NCI-H128 (cell line): ENCODE data around the gene PGP.
"Not testable (repeated sequence)": the region's sequence is repeated elsewhere in the genome, so short reads cannot be mapped to it uniquely, and the experiment has no call there.

Experiments
- DNase-seq: peaks from one replicate; lab custom pipeline; 2025; ENCODE audit not compliant: unreplicated experiment; lab: John Stamatoyannopoulos, UW

Gene PGP

DNA sequence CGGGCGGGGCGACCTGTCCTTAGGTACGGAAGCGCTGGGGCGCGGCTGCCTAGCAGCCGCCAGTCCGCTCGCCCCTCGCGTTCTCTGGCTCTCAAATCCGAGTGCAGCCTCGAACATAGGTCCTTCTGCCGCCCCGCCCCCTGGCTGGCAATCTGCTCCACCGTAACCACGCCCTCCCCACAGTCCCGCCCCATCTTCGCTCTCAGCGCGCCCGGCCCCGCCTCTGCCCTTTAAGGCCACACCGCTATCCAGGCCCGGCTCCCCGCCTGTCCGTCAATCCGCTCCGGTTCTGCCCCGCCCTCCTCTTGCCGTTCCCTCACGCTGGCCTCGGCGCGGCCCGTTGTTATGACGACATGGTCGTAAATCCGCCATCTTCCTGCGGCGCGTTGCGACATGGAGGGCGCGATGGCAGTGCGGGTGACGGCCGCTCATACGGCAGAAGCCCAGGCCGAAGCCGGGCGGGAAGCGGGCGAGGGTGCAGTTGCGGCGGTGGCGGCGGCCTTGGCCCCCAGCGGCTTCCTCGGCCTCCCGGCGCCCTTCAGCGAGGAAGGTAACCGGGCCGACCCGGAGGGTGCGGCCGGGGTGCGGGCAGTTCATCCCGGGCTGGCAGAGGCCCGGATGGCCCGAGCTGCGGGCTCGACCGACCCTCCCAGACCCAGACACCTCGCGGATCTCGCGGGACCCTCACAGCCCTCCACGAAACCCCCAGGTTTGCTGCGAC lies 8.7 kb upstream of the PGP start, which contains the start of gene E4F1:
Gene E4F1, plus strand, starts transcription at position 371 of the 721 bp plus-strand sequence. Its CDS starts 23 bp downstream, at position 394.
- peak; percentile 90 for DNase-seq

- no peak for DNase-seq
Observed at GRCh38 chr16:2216330-2216729, 1.7 kb upstream of the PGP start.

GRCh38 chr16:2213817-2214718 lies 572 bp downstream of the PGP start:
- no peak for DNase-seq

GRCh38 chr16:2212362-2213324 lies 2.0 kb downstream of the PGP start:
- DNase-seq, result no peak

DNA sequence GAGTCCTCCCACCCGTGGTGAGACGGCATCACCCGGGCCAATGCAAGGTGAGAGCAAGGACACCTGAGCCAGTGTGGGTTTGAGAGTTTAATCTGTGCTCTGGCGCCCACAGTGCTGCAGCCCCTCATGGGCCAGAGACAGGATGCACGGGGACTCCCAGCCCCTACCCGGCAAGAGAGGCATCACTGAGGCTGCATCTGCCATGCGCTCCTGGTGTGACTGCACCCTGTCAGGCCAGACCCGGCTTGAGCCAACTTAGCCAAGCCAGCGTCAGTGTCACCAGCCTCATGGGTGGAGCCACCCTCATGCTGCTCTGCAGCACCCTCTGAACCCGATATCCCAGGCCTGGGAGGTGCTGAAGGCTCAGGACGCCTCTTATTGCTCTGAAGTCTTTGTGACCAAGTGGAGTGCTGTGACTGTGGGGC lies 2.7 kb downstream of the PGP start:
- no peak for DNase-seq

DNA sequence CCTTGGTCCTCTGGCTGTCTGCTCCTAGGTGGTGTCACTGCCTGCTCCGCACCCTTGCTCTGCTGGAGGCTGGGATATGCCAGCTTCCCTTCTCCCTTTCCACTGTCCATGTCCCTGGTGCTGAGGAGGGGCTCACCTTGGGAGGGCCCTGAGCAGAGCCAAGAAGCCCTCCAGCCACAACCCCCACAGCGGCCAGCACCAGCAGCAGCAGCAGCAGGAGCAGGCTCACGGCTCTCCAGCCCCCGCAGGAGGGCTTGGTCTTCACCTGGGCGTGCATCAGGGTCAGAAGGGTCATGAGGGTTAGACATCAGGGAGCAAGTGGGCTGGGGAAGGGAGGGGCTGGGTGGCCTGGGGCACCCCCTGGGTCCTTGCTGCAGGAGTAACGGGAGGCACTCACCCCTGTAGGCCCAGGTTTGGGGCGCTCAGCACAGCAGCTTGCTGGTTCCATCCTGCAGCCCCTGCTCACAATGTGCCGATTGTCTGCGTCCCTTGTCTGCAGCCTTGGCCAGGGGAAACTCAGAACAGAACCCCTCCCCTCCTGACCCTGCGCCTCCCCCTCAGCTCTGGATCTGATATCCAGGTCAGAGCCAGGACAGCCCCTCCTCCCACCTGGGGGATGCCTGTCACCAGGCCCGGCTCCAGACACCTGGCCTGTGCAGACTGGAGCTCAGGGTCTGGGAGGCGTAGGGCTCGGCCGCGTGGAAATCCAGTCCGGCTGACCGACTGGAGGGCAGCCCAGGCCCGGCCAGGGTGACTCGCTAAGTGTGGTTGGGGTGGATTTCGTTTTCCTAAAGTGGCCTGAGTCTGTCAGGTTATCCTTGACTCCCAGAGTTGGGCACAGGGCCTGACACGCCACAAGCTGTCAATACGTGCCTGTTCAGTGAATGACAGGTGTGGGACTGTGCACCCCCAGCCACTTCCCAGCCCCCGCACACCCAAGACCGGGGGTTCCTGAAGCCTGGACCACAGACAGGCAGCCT lies 4.0 kb downstream of the PGP start, which contains the start of gene BRICD5:
Gene BRICD5, minus strand, starts transcription at position 478 of the 980 bp plus-strand sequence. Its CDS starts 30 bp downstream, at position 448.
- no peak for DNase-seq

DNA sequence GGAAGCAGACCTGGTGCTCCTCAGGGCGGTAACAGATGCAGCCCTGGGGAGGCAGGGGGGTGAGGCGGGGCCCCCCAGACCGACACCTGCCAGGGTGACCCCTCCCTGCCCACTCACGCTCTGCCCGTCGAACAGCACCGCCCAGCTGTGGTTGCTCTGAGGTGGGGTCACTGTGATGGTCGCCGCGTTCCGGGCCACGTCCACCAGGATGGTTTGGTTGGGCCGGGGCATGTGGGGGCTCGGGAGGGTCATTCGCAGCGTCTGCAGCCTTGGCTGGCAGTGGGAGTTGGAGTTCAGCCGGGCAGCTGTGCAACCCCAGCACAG lies 4.7 kb downstream of the PGP start:
- no peak for DNase-seq

GRCh38 chr16:2209258-2210008 lies 5.2 kb downstream of the PGP start:
- DNase-seq, result no peak

DNA sequence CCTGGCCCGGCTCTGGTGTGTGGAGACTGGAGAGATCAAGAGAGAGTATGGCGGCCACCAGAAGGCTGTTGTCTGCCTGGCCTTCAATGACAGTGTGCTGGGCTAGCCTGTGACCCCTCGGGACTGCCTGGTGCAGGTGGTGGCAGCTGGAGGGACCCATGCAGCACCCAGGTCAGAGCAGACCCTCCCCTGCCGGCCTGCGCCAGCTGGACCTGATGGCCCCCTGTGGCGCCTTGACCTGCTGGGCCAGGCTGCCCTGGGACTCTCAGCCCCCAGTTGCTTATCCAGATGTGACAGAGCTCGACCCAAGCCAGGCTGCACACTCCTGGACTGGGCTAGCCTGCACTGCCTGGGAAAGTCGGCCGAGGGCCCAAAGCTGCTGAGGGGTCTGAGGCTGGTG lies 5.9 kb downstream of the PGP start:
- no peak for DNase-seq

DNA sequence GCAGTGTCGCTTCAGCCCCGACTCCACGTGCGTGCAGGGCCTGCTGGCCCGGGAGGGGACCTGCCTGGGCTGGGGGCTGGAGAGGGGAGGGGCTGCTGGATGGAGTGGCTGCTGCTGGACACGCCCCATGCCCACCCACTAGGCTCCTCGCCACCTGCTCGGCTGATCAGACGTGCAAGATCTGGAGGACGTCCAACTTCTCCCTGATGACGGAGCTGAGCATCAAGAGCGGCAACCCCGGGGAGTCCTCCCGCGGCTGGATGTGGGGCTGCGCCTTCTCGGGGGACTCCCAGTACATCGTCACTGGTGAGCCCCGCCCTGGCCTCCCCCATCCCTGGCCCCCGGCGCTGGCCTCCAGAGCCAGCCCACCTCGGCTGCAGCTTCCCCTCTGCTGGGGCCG lies 6.3 kb downstream of the PGP start:
- DNase-seq, result no peak

- no peak for DNase-seq
Observed at GRCh38 chr16:2207872-2208271, 6.8 kb downstream of the PGP start.

DNA sequence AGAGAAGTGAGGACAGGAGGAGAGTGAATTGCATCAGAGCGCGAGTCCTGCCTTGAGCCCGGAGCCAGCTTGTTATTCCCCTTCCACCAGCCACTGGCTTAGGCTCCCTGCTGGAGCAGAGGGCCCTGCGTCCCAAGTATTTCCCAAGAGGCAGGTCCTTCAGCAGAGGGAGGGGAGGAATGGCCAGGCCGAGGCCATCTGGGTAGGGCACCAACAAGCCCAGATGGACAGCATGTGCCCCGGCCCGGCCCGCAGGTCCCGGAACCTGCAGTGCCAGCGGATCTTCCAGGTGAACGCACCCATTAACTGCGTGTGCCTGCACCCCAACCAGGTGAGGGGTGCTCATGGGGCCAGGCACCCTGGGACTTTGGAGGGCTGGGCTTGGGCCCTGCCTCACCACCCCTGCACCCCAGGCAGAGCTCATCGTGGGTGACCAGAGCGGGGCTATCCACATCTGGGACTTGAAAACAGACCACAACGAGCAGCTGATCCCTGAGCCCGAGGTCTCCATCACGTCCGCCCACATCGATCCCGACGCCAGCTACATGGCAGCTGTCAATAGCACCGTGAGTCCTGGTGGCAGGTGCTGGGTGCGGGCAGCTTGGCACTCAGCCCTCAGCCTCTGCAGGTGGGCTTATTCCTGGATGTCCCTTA lies 7.7 kb downstream of the PGP start:
- no peak for DNase-seq

DNA sequence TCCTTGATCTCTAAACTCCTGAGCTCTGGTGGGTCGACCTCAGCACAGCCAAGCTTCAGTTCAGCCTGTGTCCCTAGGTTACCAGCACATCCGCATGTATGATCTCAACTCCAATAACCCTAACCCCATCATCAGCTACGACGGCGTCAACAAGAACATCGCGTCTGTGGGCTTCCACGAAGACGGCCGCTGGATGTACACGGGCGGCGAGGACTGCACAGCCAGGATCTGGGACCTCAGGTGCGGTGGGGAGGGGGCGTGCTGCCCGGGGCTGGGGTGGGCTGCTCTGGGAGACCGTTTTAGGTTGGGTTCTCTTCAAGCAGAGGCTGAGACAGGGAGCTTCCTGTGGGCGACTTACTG lies 8.2 kb downstream of the PGP start:
- DNase-seq, result no peak

- DNase-seq, result no peak
Observed at GRCh38 chr16:2205967-2206313, 8.7 kb downstream of the PGP start.

DNA sequence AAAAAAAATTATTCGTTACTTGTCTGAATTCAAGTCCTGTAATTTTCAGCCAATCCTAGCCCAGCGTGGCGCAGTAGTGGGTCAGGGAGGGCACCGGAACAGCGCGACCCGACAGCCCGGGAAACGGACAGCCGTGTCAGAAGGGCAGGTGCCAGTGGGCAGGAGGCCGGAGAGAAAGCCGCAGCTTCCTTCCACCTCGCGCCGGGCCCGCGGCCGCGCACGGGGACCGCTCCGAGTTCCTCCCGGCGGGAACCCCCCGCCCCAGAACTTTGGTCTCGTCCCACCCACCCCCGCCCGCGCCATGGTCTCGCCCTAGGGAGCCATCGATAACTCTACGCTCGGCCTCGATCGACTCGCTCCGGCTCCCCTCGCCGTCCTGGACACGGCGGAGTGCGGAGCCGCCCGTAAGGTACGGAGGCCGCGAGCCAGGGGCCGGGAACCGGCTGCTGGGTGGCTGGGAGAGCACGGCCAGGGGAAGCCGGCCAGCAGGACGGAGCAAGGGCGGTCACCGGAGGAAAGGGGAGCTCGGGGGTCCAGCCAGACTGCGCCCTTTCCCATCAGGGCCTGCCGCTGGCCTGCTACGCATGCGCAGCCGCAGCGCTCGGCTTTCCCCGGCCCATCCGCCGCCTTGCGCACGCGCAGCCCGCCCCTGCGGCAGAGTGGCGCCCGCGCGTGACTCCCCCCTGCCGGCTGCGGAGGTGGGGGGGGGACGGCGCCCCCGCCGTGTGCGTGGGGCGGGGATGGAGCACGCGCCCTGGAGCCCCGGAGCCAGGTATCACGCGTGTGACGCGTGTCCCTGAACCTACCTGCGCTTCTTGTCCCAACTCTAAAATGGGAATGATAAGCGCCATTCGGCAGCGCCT lies 9.3 kb downstream of the PGP start, which contains the start of gene MLST8:
Gene MLST8, plus strand, starts transcription at position 351 of the 863 bp plus-strand sequence. CDS start 632 bp downstream, outside the sequence.
- DNase-seq, result peak; percentile 64

DNA sequence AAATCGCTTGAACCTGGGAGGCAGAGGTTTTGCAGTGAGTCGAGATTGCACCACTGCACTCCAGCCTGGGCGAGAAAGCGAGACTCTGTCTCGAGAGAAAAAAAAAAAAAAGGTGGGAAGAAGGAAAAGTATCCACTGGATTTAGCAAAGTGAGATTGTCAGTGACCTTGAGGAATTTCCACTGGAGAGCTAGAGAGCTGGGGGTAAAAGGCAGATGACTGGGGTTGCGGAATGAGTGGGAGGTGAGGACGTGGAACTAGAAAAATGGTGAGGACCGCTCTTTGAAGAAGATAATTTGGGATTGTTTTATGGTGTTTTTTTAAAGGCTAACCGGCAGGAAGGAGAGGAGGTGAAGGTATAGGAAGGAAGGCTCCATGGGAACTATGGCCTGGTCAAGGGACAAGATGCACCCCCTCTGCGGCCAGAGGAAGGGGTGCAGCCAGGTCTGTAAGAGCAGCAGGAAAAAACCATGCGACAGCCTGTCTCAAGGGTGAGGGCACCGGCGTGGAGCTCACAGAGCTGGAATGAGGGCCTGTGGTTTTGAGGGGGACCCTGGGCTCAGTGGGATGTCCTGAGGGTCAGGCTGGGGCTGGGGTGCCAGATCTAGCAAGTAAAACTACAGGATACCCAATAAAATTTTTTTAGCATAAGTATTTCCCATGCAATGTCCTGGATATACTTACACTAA lies 10.1 kb downstream of the PGP start:
- DNase-seq, result no peak

DNA sequence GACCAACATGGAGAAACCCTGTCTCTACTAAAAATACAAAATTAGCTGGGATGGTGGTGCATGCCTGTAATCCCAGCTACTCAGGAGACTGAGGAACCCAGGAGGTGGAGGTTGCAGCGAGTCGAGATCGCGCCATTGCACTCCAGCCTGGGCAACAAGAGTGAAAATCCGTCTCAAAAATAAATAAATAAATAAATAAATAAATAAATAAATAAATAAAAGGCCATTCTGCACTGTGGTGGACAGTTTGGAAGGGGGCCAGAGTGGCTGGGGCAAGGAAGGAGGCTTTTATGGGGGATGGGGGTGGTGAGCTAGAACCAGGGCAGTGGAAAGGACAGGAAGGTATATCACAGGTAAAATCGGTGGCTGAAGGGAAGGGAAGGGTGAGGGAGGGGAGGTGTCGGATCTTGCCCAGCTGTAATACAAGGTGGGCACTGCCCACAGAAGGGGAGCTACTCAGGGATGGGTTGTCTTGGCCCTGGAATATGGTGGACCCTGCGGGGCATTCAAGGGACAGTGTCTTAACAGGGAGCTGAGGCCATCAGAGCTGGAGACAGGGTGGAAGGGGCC lies 11.4 kb downstream of the PGP start:
- DNase-seq, result not testable (repeated sequence)
